D721Med (cell line): ENCODE data around the gene MYO5C.

Source experiments
- DNase-seq: peaks from one replicate; pipeline ENCODE4 v3.0.0; 2011; ENCODE audit warnings: low spot score; ENCODE audit not compliant: insufficient read length
- FAIRE-seq: peaks from 2 replicates; lab custom pipeline; 2011; peaks lifted over from hg19 to GRCh38; lab: Jason Lieb, UNC
- TF ChIP-seq, protein P1 (sequence below): IDR thresholded peaks from 2 replicates; pipeline ENCODE4 v1.5.1; 2012; ENCODE audit warnings: mild to moderate bottlenecking, control low read depth; ENCODE audit not compliant: insufficient read depth; ENCODE audit errors: missing control alignments

Gene MYO5C

GRCh38 chr15:52183562-52184173 lies 111.9 kb downstream of the MYO5C start:
- peak; percentile 50 for DNase-seq
- FAIRE-seq = no peak
- TF ChIP-seq, protein P1, sequence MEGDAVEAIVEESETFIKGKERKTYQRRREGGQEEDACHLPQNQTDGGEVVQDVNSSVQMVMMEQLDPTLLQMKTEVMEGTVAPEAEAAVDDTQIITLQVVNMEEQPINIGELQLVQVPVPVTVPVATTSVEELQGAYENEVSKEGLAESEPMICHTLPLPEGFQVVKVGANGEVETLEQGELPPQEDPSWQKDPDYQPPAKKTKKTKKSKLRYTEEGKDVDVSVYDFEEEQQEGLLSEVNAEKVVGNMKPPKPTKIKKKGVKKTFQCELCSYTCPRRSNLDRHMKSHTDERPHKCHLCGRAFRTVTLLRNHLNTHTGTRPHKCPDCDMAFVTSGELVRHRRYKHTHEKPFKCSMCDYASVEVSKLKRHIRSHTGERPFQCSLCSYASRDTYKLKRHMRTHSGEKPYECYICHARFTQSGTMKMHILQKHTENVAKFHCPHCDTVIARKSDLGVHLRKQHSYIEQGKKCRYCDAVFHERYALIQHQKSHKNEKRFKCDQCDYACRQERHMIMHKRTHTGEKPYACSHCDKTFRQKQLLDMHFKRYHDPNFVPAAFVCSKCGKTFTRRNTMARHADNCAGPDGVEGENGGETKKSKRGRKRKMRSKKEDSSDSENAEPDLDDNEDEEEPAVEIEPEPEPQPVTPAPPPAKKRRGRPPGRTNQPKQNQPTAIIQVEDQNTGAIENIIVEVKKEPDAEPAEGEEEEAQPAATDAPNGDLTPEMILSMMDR = peak; percentile 56

DNA sequence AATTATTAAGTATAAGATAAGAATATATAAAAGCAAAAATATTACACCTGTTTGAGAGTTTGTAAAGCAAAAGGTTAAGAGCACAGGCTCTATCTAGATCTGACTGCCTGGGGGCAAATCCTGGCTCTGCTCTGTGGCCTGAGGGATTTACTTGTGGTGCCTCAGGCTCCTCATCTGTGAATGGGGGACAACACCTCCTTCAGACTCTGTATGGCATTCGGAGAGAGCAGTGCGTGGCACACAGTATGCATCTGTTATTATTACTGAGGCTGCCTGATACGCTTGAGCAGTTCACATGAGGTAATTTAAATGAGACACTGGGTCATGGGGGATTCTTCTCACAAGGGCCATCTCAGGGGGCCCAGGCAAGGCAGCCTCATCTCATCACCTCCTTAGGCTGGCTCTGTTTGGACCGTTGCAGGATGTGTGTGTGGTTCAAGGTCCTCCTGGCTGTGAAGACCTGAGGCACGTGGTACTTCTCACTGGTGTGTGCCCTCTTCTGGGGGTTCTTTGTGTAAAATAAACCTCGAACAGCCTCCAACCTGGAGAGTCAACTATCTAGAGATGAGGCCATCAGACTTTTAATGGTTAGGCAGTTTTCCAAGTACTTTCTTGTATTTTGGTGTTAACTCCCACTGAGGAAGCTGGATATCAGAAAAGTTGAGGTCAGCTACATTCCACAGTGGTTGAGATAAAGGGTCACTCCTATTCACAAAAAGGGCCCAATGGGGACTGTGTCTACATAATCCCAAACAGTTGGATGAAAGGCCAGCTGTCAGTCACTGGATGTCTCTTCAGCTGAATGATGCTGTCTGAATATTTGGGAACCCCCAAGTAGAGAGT lies 113.4 kb downstream of the MYO5C start:
- TF ChIP-seq, protein P1 = no peak
- FAIRE-seq (no peak), DNase-seq (no peak)

DNA sequence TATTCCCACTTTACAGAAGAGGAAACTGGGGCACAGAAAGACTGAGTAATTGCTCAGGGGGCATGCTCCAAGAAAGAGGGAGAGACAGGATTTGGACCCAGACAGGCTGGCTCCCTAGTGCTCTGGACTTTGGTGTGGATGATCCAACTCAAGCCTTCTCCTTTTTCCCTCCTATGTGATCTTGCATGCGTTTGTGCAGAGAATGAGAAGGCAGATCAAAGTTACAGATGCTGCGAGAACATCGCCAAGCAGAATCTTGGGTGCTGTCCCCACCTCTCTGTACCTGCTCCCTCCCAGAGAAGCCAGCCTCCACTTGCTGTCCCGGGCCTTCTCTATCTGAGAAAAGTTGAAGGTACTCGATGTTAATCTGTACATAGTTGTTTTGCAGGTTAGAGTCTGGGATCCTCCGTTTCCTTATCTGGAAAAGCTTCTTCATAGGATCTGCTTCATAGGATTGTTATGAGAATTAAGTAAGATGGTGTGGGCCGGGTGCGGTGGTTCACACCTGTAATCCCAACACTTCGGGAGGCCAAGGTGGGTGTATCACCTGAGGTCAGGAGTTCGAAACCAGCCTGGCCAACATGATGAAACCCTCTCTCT lies 114.7 kb downstream of the MYO5C start:
- no peak for DNase-seq
- TF ChIP-seq, protein P1 = no peak
- FAIRE-seq = no peak

DNA sequence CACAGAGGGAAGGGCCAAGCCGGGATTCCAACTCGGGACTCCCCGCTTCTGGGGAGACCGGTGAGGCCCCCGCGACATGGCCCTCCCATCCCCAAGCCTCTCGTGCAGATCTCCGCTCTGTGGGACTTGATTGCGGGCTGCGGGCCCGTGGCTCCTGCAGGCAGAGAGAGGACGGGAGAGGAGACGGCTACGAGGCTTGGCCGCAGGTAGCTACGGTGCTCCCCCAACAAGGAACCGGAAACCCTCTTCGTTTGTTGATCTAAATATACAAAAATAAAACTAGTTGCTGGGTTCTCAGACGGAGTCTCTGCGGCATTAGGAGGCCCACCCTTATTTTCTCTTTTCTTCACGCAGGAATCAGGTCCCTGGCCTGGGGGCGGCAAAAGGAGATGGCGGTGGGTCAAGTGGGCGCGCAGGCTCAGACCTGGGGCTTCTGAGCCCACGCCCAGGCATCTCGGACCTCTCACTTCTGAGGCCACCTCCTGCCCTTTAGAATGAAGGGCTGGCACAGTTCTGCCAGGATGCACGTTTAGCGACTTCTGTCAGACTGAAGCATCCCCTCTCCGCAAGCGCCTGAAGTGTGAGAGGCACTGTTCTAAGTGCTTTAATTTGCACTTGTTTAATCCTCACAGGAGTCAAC lies 115.3 kb downstream of the MYO5C start:
- TF ChIP-seq, protein P1 = no peak

GRCh38 chr15:52179278-52180195 lies 116.1 kb downstream of the MYO5C start:
- no peak for FAIRE-seq

More for the DNA sequence above, 115.3 kb downstream of the MYO5C start:
- DNase-seq (no peak), FAIRE-seq (no peak)

GRCh38 chr15:52178765-52179164 lies 116.8 kb downstream of the MYO5C start:
- TF ChIP-seq, protein P1 = no peak
- DNase-seq (no peak), FAIRE-seq (no peak)

More at GRCh38 chr15:52179278-52180195, 116.1 kb downstream of the MYO5C start:
- DNase-seq = peak; percentile 88
- TF ChIP-seq, protein P1 = no peak
